ENCODE data around the gene ATCAY.

The ATCAY gene

DNA sequence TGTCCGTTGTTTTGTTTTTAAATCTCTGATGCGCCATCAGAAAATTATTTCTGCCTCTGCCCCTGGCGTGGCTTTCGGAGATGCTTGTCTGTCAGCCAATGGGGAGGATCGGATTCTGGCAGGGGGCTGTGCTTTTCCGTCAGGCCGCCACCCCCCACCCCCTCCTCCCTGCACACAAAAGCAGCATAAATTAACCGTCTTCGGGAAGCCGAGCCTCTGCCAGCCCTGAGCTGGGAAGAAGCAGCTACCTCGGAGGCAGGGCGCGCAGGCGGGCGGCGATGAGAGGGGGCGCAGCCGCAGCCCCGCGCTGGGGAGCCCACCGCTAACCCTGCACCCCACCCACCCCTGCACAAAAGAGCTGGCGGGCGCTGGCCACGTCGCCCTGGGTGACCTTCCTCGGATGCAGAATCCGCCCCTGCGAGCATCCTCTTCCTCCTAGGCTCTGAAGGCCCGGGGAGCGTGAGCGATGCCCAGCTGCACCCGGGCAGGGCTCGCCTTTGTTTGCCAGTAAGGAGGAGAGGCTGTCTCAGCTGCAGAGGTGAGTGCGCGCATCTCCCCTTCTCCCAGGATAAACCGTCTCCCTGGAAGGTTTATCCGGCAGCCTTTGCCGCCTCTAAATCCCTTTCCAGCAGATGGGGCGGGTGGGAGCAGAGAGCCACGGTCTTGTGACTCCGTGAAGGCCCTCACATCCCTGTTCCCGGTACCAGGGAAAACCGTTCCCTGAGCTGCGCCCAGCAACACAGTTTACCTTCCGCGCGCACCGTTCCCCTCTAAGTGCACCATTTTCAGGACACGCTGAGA is at the start of gene ATCAY:
ATCAY (plus strand) TSS at position 215 of the 801 bp plus-strand sequence. CDS start 5,083 bp downstream, outside the sequence.
- DNase-seq (ENCODE audit: low read depth) = no peak

GRCh38 chr19:3831601-3832000 is 48.9 kb upstream of the ATCAY start:
- DNase-seq (ENCODE audit: low read depth) = no peak

GRCh38 chr19:3832001-3832400 is 48.5 kb upstream of the ATCAY start:
- DNase-seq (ENCODE audit: low read depth) = no peak

GRCh38 chr19:3833578-3834348 is 46.7 kb upstream of the ATCAY start:
- DNase-seq (ENCODE audit: low read depth) = no peak

GRCh38 chr19:3834349-3835054 is 46.0 kb upstream of the ATCAY start:
- no peak for DNase-seq (ENCODE audit: low read depth)

DNA sequence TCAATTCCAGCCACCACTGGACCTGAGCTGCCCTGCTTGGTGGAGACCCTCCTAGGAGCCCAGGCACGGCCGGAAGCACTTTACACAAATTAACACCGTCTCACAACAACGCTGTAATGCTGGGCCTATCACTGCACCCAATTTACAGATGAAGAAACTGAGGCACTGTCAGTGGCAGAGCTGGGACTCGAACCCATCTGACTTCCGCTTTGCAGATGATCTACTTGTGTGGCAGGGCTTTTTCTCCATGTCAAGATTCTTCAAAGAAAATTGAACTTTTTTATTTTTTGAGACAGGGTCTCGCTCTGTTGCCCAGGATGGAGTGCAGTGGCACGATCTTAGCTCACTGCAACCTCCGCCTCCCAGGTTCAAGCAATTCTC is 45.4 kb upstream of the ATCAY start:
- no peak for DNase-seq (ENCODE audit: low read depth)

GRCh38 chr19:3836887-3837286 is 43.6 kb upstream of the ATCAY start:
- no peak for DNase-seq (ENCODE audit: low read depth)

- no peak for DNase-seq (ENCODE audit: low read depth)
Measured at GRCh38 chr19:3837332-3837731, 43.2 kb upstream of the ATCAY start.

DNA sequence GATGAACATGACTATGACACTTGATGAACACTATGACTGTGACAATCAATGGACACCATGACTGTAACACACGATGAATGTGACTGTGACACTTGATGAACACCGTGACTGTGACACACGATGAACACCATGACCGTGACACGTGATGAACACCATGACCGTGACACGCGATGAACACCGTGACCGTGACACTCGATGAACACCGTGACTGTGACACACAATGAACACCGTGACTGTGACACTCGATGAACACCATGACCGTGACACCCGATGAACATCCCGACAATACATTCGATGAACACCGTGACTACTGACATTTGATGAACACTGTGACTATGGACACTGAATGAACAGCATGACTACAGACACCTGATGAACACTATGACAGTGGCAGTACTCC is 42.6 kb upstream of the ATCAY start:
- no peak for DNase-seq (ENCODE audit: low read depth)

GRCh38 chr19:3838661-3839060 is 41.8 kb upstream of the ATCAY start:
- no peak for DNase-seq (ENCODE audit: low read depth)

GRCh38 chr19:3839941-3840340 is 40.5 kb upstream of the ATCAY start:
- DNase-seq (ENCODE audit: low read depth) = no peak

DNA sequence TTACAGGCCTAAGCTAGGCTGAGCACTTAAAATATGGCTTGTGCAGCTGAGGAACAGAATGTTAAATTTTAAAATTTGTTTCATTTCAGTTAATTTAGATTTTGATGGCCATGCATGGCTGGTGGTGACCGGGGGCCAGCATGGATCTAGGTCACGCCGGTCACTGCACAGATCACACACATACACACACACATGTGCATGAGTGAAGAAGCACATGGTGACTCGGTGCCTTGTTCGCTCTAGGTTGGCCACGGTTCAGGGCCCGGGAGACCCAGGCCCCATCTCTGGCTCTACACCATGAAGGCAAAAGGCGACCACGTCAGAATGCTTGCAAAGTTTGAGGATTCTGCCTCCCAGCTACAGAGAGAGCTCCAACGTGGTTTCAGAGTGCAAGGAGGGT is 39.7 kb upstream of the ATCAY start:
- DNase-seq (ENCODE audit: low read depth) = no peak

DNA sequence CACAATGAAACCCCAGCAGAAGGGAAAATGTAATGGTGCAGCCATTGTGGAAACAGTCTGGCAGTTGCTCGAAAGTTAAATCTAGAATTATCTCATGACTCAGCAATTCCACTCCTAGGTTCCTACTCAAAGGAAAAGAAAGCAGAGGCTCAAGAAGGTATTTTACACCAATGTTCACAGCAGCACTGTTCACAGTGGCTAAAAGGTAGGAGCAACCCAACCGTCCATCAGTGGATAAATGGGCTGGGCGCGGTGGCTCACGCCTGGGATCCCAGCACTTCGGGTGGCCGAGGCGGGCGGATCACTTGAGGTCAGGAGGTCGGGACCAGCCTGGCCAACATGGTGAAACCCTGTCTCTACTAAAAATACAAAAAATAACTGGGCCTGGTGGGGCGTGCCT is 37.5 kb upstream of the ATCAY start:
- DNase-seq (ENCODE audit: low read depth) = no peak

DNA sequence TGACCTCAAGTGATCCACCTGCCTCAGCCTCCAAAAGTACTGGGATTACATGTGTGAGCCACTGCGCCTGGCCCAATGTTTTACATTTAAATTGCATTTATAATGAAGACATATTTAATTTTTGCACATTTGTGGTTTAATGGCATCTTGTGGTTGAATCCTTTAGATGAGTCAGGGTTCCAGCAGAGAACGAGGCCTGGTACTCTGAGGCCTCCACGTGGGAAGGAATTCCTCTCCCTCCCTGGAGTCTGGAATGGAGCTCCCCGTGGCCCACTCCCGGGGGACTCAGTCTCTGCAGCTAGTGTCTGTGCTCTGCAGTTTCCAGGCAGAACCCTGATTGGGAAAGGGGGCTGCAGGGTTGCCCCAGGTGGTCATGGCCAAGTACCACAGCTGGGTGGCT is 35.9 kb upstream of the ATCAY start:
- no peak for DNase-seq (ENCODE audit: low read depth)

- peak; percentile 12 for DNase-seq (ENCODE audit: low read depth)
Measured at GRCh38 chr19:3849092-3849491, 31.4 kb upstream of the ATCAY start.

DNA sequence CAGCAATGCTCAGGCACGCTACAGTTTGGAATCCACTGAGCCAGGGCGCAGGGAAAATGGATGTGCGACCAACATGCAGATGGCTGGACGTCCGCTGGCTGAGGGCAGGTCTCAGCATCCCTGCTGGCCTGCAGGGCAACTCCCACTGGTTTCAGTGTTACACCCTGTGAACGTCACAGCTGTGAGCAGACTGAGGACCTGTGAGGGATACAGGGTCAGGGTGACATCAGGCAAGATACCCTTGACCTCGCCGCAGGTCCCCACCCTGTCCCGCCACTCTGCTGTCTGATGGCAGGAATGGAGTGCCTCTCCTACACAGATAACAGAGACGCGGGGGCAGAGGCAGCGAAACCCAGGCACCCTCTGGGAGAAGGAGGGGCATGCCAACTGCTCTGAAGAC is 30.7 kb upstream of the ATCAY start:
- DNase-seq (ENCODE audit: low read depth) = no peak

DNA sequence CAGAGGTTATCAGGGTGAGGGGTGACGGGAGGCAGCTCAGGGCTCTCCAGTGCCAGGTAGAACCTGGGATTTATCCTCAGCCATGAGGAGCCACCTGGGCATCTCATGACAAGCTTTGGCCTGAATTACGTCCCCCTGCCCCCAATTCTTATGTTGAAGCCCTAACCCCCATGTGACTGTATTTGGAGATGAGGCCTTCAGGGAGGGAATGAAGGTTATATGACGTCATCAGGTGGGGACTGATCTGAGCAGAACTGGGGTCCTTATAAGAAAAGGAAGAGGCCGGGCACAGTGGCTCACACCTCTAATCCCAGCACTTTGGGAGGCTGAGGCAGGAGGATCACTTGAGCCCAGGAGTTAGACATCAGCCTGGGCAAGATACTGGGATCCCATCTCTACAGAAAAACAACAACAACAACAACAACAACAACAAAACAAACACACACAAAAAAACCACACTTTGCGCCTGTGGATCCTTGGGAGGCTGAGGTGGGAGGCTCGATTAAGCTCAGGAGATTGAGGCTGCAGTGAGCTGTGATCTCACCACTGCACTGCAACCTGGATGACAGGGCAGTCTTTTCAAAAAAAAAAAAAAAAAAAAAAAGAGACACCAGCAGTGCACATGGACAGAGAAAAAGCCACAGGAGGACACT is 30.0 kb upstream of the ATCAY start:
- no peak for DNase-seq (ENCODE audit: low read depth)

DNA sequence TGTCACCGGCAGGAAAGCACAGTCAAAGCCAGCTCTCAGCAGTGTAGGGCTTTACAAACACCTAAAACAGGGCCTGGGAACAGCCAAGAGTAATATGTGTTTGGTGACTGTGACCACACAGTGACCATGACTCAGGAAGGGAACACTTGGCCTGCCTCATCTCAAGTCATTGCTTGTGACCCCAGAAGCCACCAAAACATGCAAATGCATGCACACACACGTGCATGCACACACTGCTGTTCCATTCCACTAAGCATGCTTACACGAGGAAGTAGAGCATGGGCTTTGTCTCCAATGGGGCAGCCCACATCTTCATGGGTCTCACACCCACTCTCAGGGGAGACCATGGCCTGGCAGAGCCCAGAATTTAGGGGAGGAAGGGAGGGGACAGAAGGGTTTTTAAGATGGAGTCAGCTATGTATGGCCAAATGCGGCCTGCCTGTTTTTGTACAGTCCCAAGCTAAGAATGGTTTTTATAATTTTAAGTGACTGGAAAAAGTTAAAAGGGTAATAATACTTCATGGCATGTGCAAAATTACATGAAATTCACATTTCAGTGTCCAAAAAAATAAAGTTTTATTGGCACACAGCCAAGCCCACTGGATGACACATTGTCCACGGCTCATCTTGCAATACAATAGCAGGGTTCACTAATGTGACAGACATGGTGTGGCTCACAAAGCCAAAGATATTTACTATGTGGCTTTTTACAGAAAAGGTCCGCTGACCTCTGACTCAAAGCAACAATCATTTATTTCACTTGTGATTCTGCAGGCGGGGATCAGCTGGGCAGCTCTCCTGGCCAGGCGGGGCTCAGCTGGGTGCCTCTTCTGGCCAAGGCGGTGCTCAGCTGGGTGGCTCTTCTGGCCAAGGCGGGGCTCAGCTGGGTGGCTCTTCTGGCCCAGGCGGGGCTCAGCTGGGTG is 29.0 kb upstream of the ATCAY start:
- DNase-seq (ENCODE audit: low read depth) = no peak

GRCh38 chr19:3852177-3852511 is 28.3 kb upstream of the ATCAY start:
- no peak for DNase-seq (ENCODE audit: low read depth)

GRCh38 chr19:3852614-3853254 is 27.8 kb upstream of the ATCAY start:
- no peak for DNase-seq (ENCODE audit: low read depth)

GRCh38 chr19:3855320-3855719 is 25.2 kb upstream of the ATCAY start:
- no peak for DNase-seq (ENCODE audit: low read depth)
